ENCODE measurements around the gene SORD.
"Not testable (repeated sequence)": the region's sequence is repeated elsewhere in the genome, so short reads cannot be mapped to it uniquely, and the experiment has no call there.

DNA sequence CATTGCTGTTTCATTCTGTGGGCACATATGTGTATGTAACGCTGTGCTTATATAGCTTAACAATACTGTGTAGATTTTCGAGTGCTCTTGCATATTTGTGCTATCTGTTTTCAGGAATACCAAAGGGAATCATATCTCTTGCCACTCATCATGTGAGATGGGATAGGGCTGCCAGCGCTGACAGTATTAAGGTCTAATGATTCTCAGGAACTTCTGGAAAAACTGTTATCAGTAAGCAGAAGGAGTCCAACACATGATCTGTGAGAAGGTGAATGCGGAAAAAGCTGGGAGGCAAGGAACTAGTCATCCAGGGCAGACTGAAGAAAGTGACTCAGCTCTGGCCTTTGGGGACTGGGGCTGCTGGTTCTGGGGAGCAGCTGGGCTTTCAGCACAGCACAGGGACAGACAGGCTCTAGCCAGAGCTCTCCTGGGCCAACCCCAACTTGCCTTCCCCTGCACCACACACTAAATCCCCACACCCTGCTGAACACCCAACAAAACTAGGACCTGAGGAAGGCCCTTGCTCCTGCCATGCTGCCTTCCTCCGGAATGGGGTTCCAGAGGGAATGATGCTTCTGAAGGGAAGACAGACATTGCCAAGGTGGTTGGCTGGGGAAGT is 56.7 kb downstream of the SORD start:
- TF ChIP-seq, protein P1, sequence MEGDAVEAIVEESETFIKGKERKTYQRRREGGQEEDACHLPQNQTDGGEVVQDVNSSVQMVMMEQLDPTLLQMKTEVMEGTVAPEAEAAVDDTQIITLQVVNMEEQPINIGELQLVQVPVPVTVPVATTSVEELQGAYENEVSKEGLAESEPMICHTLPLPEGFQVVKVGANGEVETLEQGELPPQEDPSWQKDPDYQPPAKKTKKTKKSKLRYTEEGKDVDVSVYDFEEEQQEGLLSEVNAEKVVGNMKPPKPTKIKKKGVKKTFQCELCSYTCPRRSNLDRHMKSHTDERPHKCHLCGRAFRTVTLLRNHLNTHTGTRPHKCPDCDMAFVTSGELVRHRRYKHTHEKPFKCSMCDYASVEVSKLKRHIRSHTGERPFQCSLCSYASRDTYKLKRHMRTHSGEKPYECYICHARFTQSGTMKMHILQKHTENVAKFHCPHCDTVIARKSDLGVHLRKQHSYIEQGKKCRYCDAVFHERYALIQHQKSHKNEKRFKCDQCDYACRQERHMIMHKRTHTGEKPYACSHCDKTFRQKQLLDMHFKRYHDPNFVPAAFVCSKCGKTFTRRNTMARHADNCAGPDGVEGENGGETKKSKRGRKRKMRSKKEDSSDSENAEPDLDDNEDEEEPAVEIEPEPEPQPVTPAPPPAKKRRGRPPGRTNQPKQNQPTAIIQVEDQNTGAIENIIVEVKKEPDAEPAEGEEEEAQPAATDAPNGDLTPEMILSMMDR (IDR thresholded peaks at IDR 0.05) = not testable (repeated sequence)
- TF ChIP-seq POLR2AphosphoS5 (IDR thresholded peaks at IDR 0.05) = not testable (repeated sequence)
